Measurements from ENCODE around the gene ZFYVE21. TPM values are rescaled to one million over a fixed set of nuclear protein-coding genes. Genes with fewer than 3 reads are reported as not detected.

ZFYVE21 gene
- total and polyA plus RNA-seq, 4 donors = 69.0 to 110 (median 87.5) TPM

GRCh38 chr14:103680491-103681231 lies 34.9 kb upstream of the ZFYVE21 start:
- Histone ChIP-seq H3K9me3 (ENCODE audit: control insufficient read depth, low read length) (no peaks in the 10 kb centered on the region), H3K27me3 (ENCODE audit: control insufficient read depth in 1 of 2, insufficient read depth in 2 of 2, low read length in 1 of 2) (no peaks in the 10 kb centered on the region), H3K4me3 (ENCODE audit: low read length in 2 of 2) (no peak overlapping the region), H3K36me3 (ENCODE audit: control insufficient read depth in 1 of 2, insufficient read depth in 2 of 2, low read length in 1 of 2) (peaks cover 0 to 17% of the 10 kb centered on the region in 2 donors), H3K27ac (ENCODE audit: low read depth in 1 of 2, low read length in 2 of 2) (no peak overlapping the region), H3K4me1 (ENCODE audit: control insufficient read depth in 1 of 2, insufficient read depth in 2 of 2, low read length in 2 of 2) (no peaks in the 10 kb centered on the region)
- peak; percentile 21 to 45 for DNase-seq
- intact Hi-C loops (cut with DNase I) = no loop called here
- WGBS, 2 donors = 70 to 71% methylated on average over 17 of the region's 17 CpGs
- ATAC-seq (ENCODE audit: low FRiP score) = no peak

DNA sequence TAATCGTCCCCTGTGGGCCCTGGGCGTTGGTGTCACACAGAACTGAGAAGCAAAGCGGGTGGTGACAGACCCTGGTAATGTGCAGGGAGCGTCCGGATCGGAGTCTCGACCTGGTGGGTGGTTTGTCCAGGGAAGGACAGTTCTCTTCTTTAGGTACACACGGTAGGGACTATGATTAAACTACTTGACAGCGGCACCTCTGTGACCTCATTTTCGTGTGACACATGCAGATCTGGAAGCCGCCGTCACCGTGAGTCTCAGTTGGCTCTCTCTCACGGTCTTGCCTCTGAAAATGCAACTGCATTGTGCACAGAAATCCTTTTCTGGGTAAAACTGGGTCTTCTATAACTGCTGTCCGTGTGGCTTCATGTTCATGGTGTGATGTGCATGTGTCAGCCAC lies 32.5 kb upstream of the ZFYVE21 start:
- H3K36me3 ChIP-seq (ENCODE audit: control insufficient read depth in 1 of 2, insufficient read depth in 2 of 2, low read length in 1 of 2) = peaks cover 0 to 10% of the 10 kb centered on the region in 2 donors
- no peaks in the 10 kb centered on the region for H3K27me3 ChIP-seq (ENCODE audit: control insufficient read depth in 1 of 2, insufficient read depth in 2 of 2, low read length in 1 of 2)
- intact Hi-C loops (cut with DNase I) = no loop called here
- H3K4me1 ChIP-seq (ENCODE audit: control insufficient read depth in 1 of 2, insufficient read depth in 2 of 2, low read length in 2 of 2) = no peaks in the 10 kb centered on the region
- DNase-seq (peak; percentile 10 to 27), ATAC-seq (ENCODE audit: low FRiP score) (no peak)
- no peak overlapping the region for H3K27ac ChIP-seq (ENCODE audit: low read depth in 1 of 2, low read length in 2 of 2)
- H3K9me3 ChIP-seq (ENCODE audit: control insufficient read depth, low read length) = no peaks in the 10 kb centered on the region
- 78 to 82% methylated on average over 15 of the region's 15 CpGs for WGBS, 2 donors
- H3K4me3 ChIP-seq (ENCODE audit: low read length in 2 of 2) = no peak overlapping the region

- ATAC-seq (ENCODE audit: low FRiP score) (no peak), DNase-seq (peak in 1 of 2 donors; percentile 18)
- no peak overlapping the region for H3K4me3 ChIP-seq (ENCODE audit: low read length in 2 of 2)
- 84 to 89% methylated on average over 6 of the region's 6 CpGs for WGBS, 2 donors
- no peaks in the 10 kb centered on the region for H3K4me1 ChIP-seq (ENCODE audit: control insufficient read depth in 1 of 2, insufficient read depth in 2 of 2, low read length in 2 of 2)
- no peaks in the 10 kb centered on the region for H3K9me3 ChIP-seq (ENCODE audit: control insufficient read depth, low read length)
- intact Hi-C loops (cut with DNase I) = no loop called here
- peaks cover 0 to 10% of the 10 kb centered on the region in 2 donors for H3K36me3 ChIP-seq (ENCODE audit: control insufficient read depth in 1 of 2, insufficient read depth in 2 of 2, low read length in 1 of 2)
- no peaks in the 10 kb centered on the region for H3K27me3 ChIP-seq (ENCODE audit: control insufficient read depth in 1 of 2, insufficient read depth in 2 of 2, low read length in 1 of 2)
- no peak overlapping the region for H3K27ac ChIP-seq (ENCODE audit: low read depth in 1 of 2, low read length in 2 of 2)
Observed at GRCh38 chr14:103684471-103684870, 31.1 kb upstream of the ZFYVE21 start.

- peak in 1 of 2 donors; percentile 17 for DNase-seq
- Histone ChIP-seq H3K4me3 (ENCODE audit: low read length in 2 of 2) (no peak overlapping the region), H3K27me3 (ENCODE audit: control insufficient read depth in 1 of 2, insufficient read depth in 2 of 2, low read length in 1 of 2) (no peaks in the 10 kb centered on the region), H3K9me3 (ENCODE audit: control insufficient read depth, low read length) (no peaks in the 10 kb centered on the region), H3K4me1 (ENCODE audit: control insufficient read depth in 1 of 2, insufficient read depth in 2 of 2, low read length in 2 of 2) (no peaks in the 10 kb centered on the region), H3K27ac (ENCODE audit: low read depth in 1 of 2, low read length in 2 of 2) (no peak overlapping the region), H3K36me3 (ENCODE audit: control insufficient read depth in 1 of 2, insufficient read depth in 2 of 2, low read length in 1 of 2) (peaks cover 0 to 10% of the 10 kb centered on the region in 2 donors)
- WGBS, 2 donors = 88 to 90% methylated on average over 15 of the region's 15 CpGs
- no peak for ATAC-seq (ENCODE audit: low FRiP score)
- intact Hi-C loops (cut with DNase I) = no loop called here
Observed at GRCh38 chr14:103684871-103685270, 30.7 kb upstream of the ZFYVE21 start.

GRCh38 chr14:103685276-103686211 lies 30.1 kb upstream of the ZFYVE21 start:
- DNase-seq (peak in 1 of 2 donors; percentile 24), ATAC-seq (ENCODE audit: low FRiP score) (no peak)
- no peak overlapping the region for H3K4me3 ChIP-seq (ENCODE audit: low read length in 2 of 2)
- 89 to 90% methylated on average over 23 of the region's 23 CpGs for WGBS, 2 donors
- H3K36me3 ChIP-seq (ENCODE audit: control insufficient read depth in 1 of 2, insufficient read depth in 2 of 2, low read length in 1 of 2) = peaks cover 0 to 11% of the 10 kb centered on the region in 2 donors
- H3K27ac ChIP-seq (ENCODE audit: low read depth in 1 of 2, low read length in 2 of 2) = no peak overlapping the region
- no peaks in the 10 kb centered on the region for H3K9me3 ChIP-seq (ENCODE audit: control insufficient read depth, low read length)
- intact Hi-C loops (cut with DNase I) = no loop called here
- no peaks in the 10 kb centered on the region for H3K27me3 ChIP-seq (ENCODE audit: control insufficient read depth in 1 of 2, insufficient read depth in 2 of 2, low read length in 1 of 2)
- no peaks in the 10 kb centered on the region for H3K4me1 ChIP-seq (ENCODE audit: control insufficient read depth in 1 of 2, insufficient read depth in 2 of 2, low read length in 2 of 2)

- no peak overlapping the region for H3K4me3 ChIP-seq (ENCODE audit: low read length in 2 of 2)
- no peaks in the 10 kb centered on the region for H3K4me1 ChIP-seq (ENCODE audit: control insufficient read depth in 1 of 2, insufficient read depth in 2 of 2, low read length in 2 of 2)
- no peaks in the 10 kb centered on the region for H3K27me3 ChIP-seq (ENCODE audit: control insufficient read depth in 1 of 2, insufficient read depth in 2 of 2, low read length in 1 of 2)
- WGBS, 2 donors = 57 to 61% methylated on average over 19 of the region's 19 CpGs
- H3K27ac ChIP-seq (ENCODE audit: low read depth in 1 of 2, low read length in 2 of 2) = peak overlapping the region in 1 of 2 donors; percentile 22
- peaks cover 0 to 7% of the 10 kb centered on the region in 2 donors for H3K36me3 ChIP-seq (ENCODE audit: control insufficient read depth in 1 of 2, insufficient read depth in 2 of 2, low read length in 1 of 2)
- ATAC-seq (ENCODE audit: low FRiP score) = no peak
- intact Hi-C loops (cut with DNase I) = no loop called here
- no peaks in the 10 kb centered on the region for H3K9me3 ChIP-seq (ENCODE audit: control insufficient read depth, low read length)
- DNase-seq = peak; percentile 9 to 30
Observed at GRCh38 chr14:103686831-103687485, 28.7 kb upstream of the ZFYVE21 start.

GRCh38 chr14:103687712-103688111 lies 27.9 kb upstream of the ZFYVE21 start:
- Histone ChIP-seq H3K9me3 (ENCODE audit: control insufficient read depth, low read length) (no peaks in the 10 kb centered on the region), H3K27me3 (ENCODE audit: control insufficient read depth in 1 of 2, insufficient read depth in 2 of 2, low read length in 1 of 2) (no peaks in the 10 kb centered on the region), H3K36me3 (ENCODE audit: control insufficient read depth in 1 of 2, insufficient read depth in 2 of 2, low read length in 1 of 2) (peaks cover 0 to 8% of the 10 kb centered on the region in 2 donors), H3K27ac (ENCODE audit: low read depth in 1 of 2, low read length in 2 of 2) (no peak overlapping the region), H3K4me3 (ENCODE audit: low read length in 2 of 2) (no peak overlapping the region), H3K4me1 (ENCODE audit: control insufficient read depth in 1 of 2, insufficient read depth in 2 of 2, low read length in 2 of 2) (no peaks in the 10 kb centered on the region)
- ATAC-seq (ENCODE audit: low FRiP score) (no peak), DNase-seq (peak in 1 of 2 donors; percentile 26)
- 29 to 32% methylated on average over 4 of the region's 4 CpGs for WGBS, 2 donors
- intact Hi-C loops (cut with DNase I) = no loop called here

DNA sequence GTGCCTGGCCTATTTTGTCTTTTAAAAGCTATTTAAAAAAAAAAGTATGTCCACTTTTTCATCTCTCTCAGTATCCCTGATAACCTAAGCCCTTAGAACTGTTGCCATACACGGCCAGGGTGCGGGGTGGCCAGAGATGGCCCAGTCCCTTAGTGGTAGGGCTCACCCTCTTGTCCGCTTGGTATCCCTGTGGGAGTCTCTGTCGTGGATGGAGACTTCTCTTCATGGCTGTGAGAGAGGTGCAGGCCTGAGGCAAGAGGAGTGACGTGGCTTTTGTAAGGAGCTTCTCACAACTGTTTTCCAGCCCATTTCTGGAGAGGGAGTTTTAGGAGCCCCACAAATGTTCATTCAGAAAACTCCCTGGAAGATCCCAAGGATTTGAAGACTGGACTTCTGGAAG lies 27.2 kb upstream of the ZFYVE21 start:
- intact Hi-C loops (cut with DNase I) = no loop called here
- no peaks in the 10 kb centered on the region for H3K27me3 ChIP-seq (ENCODE audit: control insufficient read depth in 1 of 2, insufficient read depth in 2 of 2, low read length in 1 of 2)
- WGBS, 2 donors = 86 to 87% methylated on average over 5 of the region's 5 CpGs
- H3K36me3 ChIP-seq (ENCODE audit: control insufficient read depth in 1 of 2, insufficient read depth in 2 of 2, low read length in 1 of 2) = peaks cover 0 to 11% of the 10 kb centered on the region in 2 donors
- H3K27ac ChIP-seq (ENCODE audit: low read depth in 1 of 2, low read length in 2 of 2) = peak overlapping the region in 1 of 2 donors; percentile 22
- ATAC-seq (ENCODE audit: low FRiP score) = no peak
- peak in 1 of 2 donors; percentile 33 for DNase-seq
- H3K4me3 ChIP-seq (ENCODE audit: low read length in 2 of 2) = no peak overlapping the region
- H3K4me1 ChIP-seq (ENCODE audit: control insufficient read depth in 1 of 2, insufficient read depth in 2 of 2, low read length in 2 of 2) = no peaks in the 10 kb centered on the region
- H3K9me3 ChIP-seq (ENCODE audit: control insufficient read depth, low read length) = no peaks in the 10 kb centered on the region
